ENCODE data around the gene RRP1. TPM values are rescaled to one million over a fixed set of nuclear protein-coding genes. Genes with fewer than 3 reads are reported as not detected.
A peak's percentile ranks its signal among the peaks of the same experiment; 100 is the strongest.

Gene RRP1
- total RNA-seq, 1 donor from 2014 or later = 34.5 TPM

DNA sequence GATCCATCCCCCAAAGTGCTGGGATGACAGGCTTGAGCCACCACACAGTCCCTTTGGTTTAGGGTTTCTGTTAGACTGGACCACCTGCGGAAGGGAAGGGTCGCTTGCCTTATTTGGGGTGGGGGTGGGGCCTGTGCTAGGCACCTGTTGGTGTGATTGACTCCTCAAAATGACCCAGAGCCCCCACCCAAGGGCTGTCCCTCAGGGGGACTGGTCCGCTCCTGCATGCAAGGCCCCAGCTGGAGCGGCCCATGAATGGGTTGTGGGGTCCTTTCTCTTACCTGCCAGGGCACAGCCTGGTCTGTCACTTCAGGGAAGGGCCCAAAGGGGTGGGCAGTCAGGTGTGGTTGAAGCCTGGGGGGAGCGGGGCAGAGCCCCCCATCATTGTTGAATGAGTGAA, 11.4 kb upstream of the RRP1 start:
- DNase-seq (ENCODE audit: low read depth) (no peak), FAIRE-seq (no peak)
- TF ChIP-seq CTCF (IDR thresholded peaks at IDR 0.05; ENCODE audit: insufficient read depth, low read length, severe bottlenecking) = no peak
- Histone ChIP-seq H3K27me3 (ENCODE audit: control insufficient read depth, insufficient read depth, low read length) (no peaks in the 10 kb centered on the region), H3K4me3 (ENCODE audit: low read depth, low read length) (no peak overlapping the region), H3K36me3 (ENCODE audit: control insufficient read depth, insufficient read depth, low read length) (peaks cover 11% of the 10 kb centered on the region)

DNA sequence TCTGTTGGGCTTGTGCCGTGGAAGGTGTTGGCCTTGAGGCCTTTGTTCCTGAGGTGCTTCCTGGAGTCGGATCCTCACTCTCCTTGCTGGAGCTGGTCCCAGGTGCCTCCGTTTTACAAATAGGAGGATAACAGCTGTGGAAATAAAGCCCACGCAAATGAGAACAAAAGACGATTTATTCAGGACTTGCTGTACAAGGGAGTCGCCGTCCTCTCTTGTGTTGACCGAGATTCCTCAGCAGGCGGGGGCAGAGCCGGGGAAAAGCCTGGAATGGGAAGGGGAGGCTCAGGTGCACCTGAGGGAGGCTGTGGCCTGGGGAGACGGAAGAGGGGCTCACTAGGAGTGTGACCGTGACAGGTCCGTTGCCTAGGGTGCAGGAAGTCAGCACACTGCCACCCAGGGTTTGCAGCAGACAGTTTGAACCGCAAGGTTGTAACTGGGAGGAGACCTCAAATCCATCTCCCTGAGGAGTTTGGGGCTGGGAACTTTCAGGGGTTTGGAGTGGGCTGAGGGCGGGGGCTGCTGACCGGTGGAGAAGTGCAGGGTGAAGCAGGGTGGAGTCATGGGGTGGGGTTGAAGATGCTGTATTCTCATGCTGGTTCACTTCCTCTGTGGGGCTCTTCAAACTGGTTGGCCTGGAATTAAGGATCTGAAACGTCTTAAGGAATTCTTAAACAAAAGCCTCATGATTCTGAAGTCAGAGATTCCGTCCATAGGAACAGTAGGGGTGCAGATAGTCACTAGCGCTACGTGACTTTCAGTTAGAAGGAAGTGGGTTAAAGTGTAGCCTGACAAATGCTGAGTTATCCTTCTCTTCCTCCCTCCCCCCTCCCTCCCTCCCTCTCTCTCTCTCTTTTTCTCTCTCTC, 10.7 kb upstream of the RRP1 start:
- DNase-seq (ENCODE audit: low read depth) (peak; percentile 79), FAIRE-seq (no peak)
- H3K36me3 ChIP-seq (ENCODE audit: control insufficient read depth, insufficient read depth, low read length) = peaks cover 4% of the 10 kb centered on the region
- no peak for TF ChIP-seq CTCF (IDR thresholded peaks at IDR 0.05; ENCODE audit: insufficient read depth, low read length, severe bottlenecking)
- H3K4me3 ChIP-seq (ENCODE audit: low read depth, low read length) = no peak overlapping the region
- no peaks in the 10 kb centered on the region for H3K27me3 ChIP-seq (ENCODE audit: control insufficient read depth, insufficient read depth, low read length)

- H3K27me3 ChIP-seq (ENCODE audit: control insufficient read depth, insufficient read depth, low read length) = no peaks in the 10 kb centered on the region
- H3K36me3 ChIP-seq (ENCODE audit: control insufficient read depth, insufficient read depth, low read length) = no peaks in the 10 kb centered on the region
- no peak overlapping the region for H3K4me3 ChIP-seq (ENCODE audit: low read depth, low read length)
- TF ChIP-seq CTCF (IDR thresholded peaks at IDR 0.05; ENCODE audit: insufficient read depth, low read length, severe bottlenecking) = no peak
- no peak for DNase-seq (ENCODE audit: low read depth)
- no peak for FAIRE-seq
Observed at GRCh38 chr21:43779660-43780059, 9.7 kb upstream of the RRP1 start.

DNA sequence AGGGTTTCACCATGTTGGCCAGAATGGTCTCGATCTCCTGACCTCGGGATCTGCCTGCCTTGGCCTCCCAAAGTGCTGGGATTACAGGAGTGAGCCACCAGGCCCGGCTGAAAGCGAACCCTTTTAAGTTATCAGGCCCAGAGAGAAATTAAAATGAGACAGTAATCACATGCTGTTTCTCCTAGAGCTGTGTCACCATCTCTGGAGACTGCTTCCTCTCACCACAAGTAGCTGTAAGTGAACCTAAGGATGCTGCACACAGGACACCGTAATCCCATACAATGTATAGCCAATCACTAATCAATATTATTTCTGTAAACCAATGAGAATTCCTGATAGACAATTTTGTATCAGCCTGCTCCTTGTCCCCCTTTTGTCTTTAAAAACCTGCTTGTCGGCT, 7.5 kb upstream of the RRP1 start:
- Histone ChIP-seq H3K4me3 (ENCODE audit: low read depth, low read length) (no peak overlapping the region), H3K27me3 (ENCODE audit: control insufficient read depth, insufficient read depth, low read length) (no peaks in the 10 kb centered on the region), H3K36me3 (ENCODE audit: control insufficient read depth, insufficient read depth, low read length) (no peaks in the 10 kb centered on the region)
- TF ChIP-seq CTCF (IDR thresholded peaks at IDR 0.05; ENCODE audit: insufficient read depth, low read length, severe bottlenecking) = no peak
- DNase-seq (ENCODE audit: low read depth) = no peak
- no peak for FAIRE-seq

DNA sequence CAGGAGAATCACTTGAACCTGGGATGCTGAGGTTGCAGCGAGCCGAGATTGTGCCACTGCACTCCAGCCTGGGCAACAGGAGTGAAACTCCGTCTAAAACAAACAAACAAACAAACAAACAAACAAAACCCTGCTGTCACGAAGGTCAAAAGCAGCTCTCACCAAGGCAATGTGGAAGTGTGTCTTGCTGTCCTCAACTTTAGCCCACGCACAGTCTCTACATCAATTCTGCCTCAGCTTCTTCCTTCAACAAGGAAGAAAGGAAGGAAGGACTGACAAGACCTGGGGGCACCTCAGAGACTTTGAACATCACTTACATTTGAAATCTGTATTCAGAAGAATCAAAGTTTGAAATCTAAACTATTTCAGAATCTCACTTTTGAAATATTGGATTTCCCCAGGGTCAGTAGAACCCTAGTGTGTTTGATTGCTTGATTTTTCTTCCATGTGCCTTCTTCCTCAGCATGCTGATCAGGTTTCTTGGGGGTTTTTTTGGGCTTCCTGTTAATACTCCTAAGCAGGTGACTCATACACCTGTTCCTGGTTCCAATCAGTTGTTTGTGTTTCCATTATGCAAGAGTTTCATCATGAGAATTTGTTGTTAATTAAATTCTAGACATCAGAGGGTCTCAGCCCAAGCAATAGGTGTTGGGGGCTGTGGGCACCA, 6.8 kb upstream of the RRP1 start:
- FAIRE-seq (no peak), DNase-seq (ENCODE audit: low read depth) (peak; percentile 92)
- Histone ChIP-seq H3K4me3 (ENCODE audit: low read depth, low read length) (no peak overlapping the region), H3K36me3 (ENCODE audit: control insufficient read depth, insufficient read depth, low read length) (no peaks in the 10 kb centered on the region), H3K27me3 (ENCODE audit: control insufficient read depth, insufficient read depth, low read length) (no peaks in the 10 kb centered on the region)
- TF ChIP-seq CTCF (IDR thresholded peaks at IDR 0.05; ENCODE audit: insufficient read depth, low read length, severe bottlenecking) = no peak

Measured in bronchial epithelial cell (primary cell).